Vagina (tissue), 2 donors: ENCODE measurements around the gene ADGRF1.

Source experiments
- CTCF ChIP-seq, 3 experiments: fragments of 450-650 bp in 2 of 3; fragments of 200-600 bp in 1 of 3; sonication (generic) in 1 of 3; IDR thresholded peaks; one replicate each; pipeline ENCODE4 v1.5.1; 2017 to 2019; ENCODE audit warnings: antibody characterized with exemption in 3 of 3, mild to moderate bottlenecking in 2 of 3, moderate library complexity in 2 of 3
- POLR2A ChIP-seq, 2 donors: fragments of 450-650 bp; IDR thresholded peaks; one replicate each; pipeline ENCODE4 v1.6.1; 2017; ENCODE audit warnings: antibody characterized with exemption in 2 of 2, mild to moderate bottlenecking in 2 of 2, moderate library complexity in 2 of 2

- TF ChIP-seq POLR2A (IDR thresholded peaks at IDR 0.05) (no peak), CTCF (IDR thresholded peaks at IDR 0.05) (no peak)
Measured at GRCh38 chr6:46996860-46997641, 45.1 kb downstream of the ADGRF1 start.
